Panc1 (cell line): ENCODE measurements around the gene CEP83. TPM values are rescaled to one million over a fixed set of nuclear protein-coding genes. Genes with fewer than 3 reads are reported as not detected.

Experiments used
- ATAC-seq: fragments of 200-7000 bp; cut with Tn5 transposase; 2 replicates; pipeline ENCODE4 v1.9.1; 2020; ENCODE audit warnings: mild to moderate bottlenecking, moderate library complexity
- BruUV-seq: library from RNA; stranded (reverse); fragments of 400-500 nt; replicated peaks from 2 replicates; lab custom pipeline; 2021; lab: Mats Ljungman, UMichigan
- CTCF ChIA-PET: fragments of 300-600 bp; sonication (Branson Sonifier 250); formaldehyde crosslinking; loops from one replicate; lab custom pipeline; 2022; ENCODE audit warnings: antibody characterized with exemption; lab: Charles Lee
- POLR2A ChIA-PET: fragments of 300-600 bp; sonication (Branson Sonifier 250); formaldehyde crosslinking; loops from one replicate; lab custom pipeline; 2022; ENCODE audit warnings: antibody characterized with exemption; lab: Charles Lee
- DNase-seq: peaks from one replicate; pipeline ENCODE4 v3.0.0-alpha.2; 2010; ENCODE audit warnings: low read depth, low spot score
- H3K27ac ChIP-seq: 2 replicates; pipeline ENCODE4 v1.5.1; 2011; ENCODE audit warnings: mild to moderate bottlenecking, low read length, inconsistent platforms
- H3K27me3 ChIP-seq: fragments of 200-500 bp; sonication (Bioruptor generic); 2 replicates; pipeline ENCODE4 v1.6.0; 2014; ENCODE audit warnings: low read length, inconsistent platforms; ENCODE audit not compliant: control insufficient read depth, insufficient read depth
- H3K36me3 ChIP-seq: fragments of 200-500 bp; sonication (Bioruptor generic); 2 replicates; pipeline ENCODE4 v1.5.1; 2014; ENCODE audit warnings: inconsistent platforms, mild to moderate bottlenecking, low read length, moderate library complexity; ENCODE audit not compliant: control insufficient read depth, insufficient read depth
- H3K4me1 ChIP-seq: 2 replicates; pipeline ENCODE4 v1.5.1; 2011; ENCODE audit warnings: inconsistent platforms, mild to moderate bottlenecking, low read length, moderate library complexity; ENCODE audit not compliant: control insufficient read depth, insufficient read depth
- H3K4me3 ChIP-seq, 2 experiments: 2 replicates each; pipeline ENCODE4 v1.5.1; 2011 to 2012; ENCODE audit warnings: low read depth in 2 of 2, low read length in 2 of 2, mild to moderate bottlenecking in 2 of 2, inconsistent platforms in 1 of 2, moderate library complexity in 1 of 2
- H3K9me3 ChIP-seq: fragments of 200-500 bp; sonication (Bioruptor generic); 2 replicates; pipeline ENCODE4 v1.5.1; 2014; ENCODE audit warnings: low read depth, mild to moderate bottlenecking, inconsistent platforms, low read length, moderate library complexity; ENCODE audit not compliant: control insufficient read depth, insufficient read depth
- POLR2AphosphoS5 ChIP-seq: IDR thresholded peaks from 2 replicates; pipeline ENCODE4 v1.6.1; 2012; ENCODE audit warnings: mild to moderate bottlenecking, low read depth, low read length, moderate library complexity
- SIN3A ChIP-seq: IDR thresholded peaks from 2 replicates; pipeline ENCODE4 v1.6.1; 2012; ENCODE audit warnings: low read depth, mild to moderate bottlenecking, low read length, moderate library complexity, borderline replicate concordance; ENCODE audit not compliant: insufficient read depth
- TCF7L2 ChIP-seq: IDR thresholded peaks from 2 replicates; pipeline ENCODE4 v1.6.1; 2011; ENCODE audit warnings: mild to moderate bottlenecking, low read depth, low read length, inconsistent platforms
- in situ Hi-C: cut with HindIII; loops from 2 replicates; pipeline ENCODE4 v1.10.0; 2016; ENCODE audit warnings: low sequenced_read_pairs, low pct_unique_long_range_greater_than_20kb
- intact Hi-C: fragments of 100-400 bp; cut with micrococcal nuclease; formaldehyde crosslinking; loops from one replicate; pipeline ENCODE4 v1.10.0; 2022; ENCODE audit not compliant: unreplicated experiment
- total RNA-seq: library from RNA; stranded (reverse); gene quantifications from one replicate; pipeline ENCODE4 v1.2.1, GENCODE V29; 2021; ENCODE audit not compliant: unreplicated experiment
- TF ChIP-seq, protein P1 (sequence below), 2 experiments: IDR thresholded peaks; 2 replicates each; pipeline ENCODE4 v1.6.1; 2011 to 2012; ENCODE audit warnings: low read depth in 2 of 2, control low read depth in 1 of 2, low read length in 1 of 2, mild to moderate bottlenecking in 1 of 2, moderate library complexity in 1 of 2; ENCODE audit not compliant: insufficient read depth in 1 of 2
- TF ChIP-seq, protein P2 (sequence below): fragments of 450-650 bp; IDR thresholded peaks from 2 replicates; pipeline ENCODE4 v1.5.1; 2017; ENCODE audit warnings: mild to moderate bottlenecking

CEP83 gene
- total RNA-seq, 1 experiment from 2014 or later: 28.0 TPM

DNA sequence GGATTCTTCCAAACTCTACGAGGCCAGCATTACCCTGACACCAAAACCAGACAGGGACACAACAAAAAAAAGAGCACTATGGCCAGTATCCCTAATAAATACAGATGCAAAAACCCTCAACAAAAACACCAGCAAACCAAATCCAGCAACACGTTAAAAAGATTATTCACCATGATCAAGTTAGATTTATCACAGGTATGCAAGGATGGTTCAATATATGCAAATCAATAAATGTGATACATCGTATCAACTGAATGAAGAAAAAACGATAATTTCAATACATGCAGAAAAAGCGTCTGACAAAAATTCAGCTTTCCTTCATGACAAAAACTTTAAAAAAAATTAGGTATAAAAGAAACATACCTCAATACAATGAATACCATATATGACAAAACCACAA, 99.9 kb downstream of the CEP83 start:
- TF ChIP-seq, protein P1, sequence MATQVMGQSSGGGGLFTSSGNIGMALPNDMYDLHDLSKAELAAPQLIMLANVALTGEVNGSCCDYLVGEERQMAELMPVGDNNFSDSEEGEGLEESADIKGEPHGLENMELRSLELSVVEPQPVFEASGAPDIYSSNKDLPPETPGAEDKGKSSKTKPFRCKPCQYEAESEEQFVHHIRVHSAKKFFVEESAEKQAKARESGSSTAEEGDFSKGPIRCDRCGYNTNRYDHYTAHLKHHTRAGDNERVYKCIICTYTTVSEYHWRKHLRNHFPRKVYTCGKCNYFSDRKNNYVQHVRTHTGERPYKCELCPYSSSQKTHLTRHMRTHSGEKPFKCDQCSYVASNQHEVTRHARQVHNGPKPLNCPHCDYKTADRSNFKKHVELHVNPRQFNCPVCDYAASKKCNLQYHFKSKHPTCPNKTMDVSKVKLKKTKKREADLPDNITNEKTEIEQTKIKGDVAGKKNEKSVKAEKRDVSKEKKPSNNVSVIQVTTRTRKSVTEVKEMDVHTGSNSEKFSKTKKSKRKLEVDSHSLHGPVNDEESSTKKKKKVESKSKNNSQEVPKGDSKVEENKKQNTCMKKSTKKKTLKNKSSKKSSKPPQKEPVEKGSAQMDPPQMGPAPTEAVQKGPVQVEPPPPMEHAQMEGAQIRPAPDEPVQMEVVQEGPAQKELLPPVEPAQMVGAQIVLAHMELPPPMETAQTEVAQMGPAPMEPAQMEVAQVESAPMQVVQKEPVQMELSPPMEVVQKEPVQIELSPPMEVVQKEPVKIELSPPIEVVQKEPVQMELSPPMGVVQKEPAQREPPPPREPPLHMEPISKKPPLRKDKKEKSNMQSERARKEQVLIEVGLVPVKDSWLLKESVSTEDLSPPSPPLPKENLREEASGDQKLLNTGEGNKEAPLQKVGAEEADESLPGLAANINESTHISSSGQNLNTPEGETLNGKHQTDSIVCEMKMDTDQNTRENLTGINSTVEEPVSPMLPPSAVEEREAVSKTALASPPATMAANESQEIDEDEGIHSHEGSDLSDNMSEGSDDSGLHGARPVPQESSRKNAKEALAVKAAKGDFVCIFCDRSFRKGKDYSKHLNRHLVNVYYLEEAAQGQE (IDR thresholded peaks at IDR 0.05; ENCODE audit: insufficient read depth in 1 of 2, low read depth in 2 of 2, low read length in 1 of 2): no peak
- no peak for TF ChIP-seq POLR2AphosphoS5
- TF ChIP-seq, protein P2, sequence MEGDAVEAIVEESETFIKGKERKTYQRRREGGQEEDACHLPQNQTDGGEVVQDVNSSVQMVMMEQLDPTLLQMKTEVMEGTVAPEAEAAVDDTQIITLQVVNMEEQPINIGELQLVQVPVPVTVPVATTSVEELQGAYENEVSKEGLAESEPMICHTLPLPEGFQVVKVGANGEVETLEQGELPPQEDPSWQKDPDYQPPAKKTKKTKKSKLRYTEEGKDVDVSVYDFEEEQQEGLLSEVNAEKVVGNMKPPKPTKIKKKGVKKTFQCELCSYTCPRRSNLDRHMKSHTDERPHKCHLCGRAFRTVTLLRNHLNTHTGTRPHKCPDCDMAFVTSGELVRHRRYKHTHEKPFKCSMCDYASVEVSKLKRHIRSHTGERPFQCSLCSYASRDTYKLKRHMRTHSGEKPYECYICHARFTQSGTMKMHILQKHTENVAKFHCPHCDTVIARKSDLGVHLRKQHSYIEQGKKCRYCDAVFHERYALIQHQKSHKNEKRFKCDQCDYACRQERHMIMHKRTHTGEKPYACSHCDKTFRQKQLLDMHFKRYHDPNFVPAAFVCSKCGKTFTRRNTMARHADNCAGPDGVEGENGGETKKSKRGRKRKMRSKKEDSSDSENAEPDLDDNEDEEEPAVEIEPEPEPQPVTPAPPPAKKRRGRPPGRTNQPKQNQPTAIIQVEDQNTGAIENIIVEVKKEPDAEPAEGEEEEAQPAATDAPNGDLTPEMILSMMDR: no peak
- Histone ChIP-seq H3K36me3 (no peaks in the 10 kb centered on the region), H3K9me3 (no peaks in the 10 kb centered on the region; the same call in 1 of the 2 replicates), H3K4me1 (no peaks in the 10 kb centered on the region), H3K27me3 (no peaks in the 10 kb centered on the region), H3K4me3 (no peak overlapping the region), H3K27ac (no peak overlapping the region)
- ATAC-seq: no peak
- no TSS peak for BruUV-seq
- POLR2A ChIA-PET: interaction anchor here (0.6 kb wide), 1 partner anchor 8 kb away, joined by 3 read pairs; no protein-coding TSS in a partner anchor
- in situ Hi-C loops: no loop called here
- CTCF ChIA-PET: no interaction called here
- no peak for DNase-seq
- intact Hi-C loops: no loop called here

DNA sequence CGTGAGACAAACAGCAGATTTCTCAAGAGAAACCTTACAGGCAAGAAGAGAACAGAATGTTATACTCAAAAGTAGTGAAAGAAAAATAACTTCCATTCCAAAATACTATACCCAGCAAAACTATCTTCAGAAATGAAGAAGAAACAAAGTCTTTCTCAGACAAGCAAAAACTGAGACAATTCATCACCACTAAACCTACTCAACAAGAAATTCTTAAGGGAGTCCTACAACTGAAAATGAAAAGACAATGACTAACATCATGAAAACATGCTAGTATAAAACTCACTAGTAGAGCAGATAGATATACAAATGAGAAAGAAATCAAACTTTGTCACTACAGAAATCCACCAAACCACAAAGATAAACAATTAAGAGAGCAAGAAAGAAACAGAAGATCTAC, 106.5 kb downstream of the CEP83 start:
- H3K4me3 ChIP-seq: no peak overlapping the region
- H3K27me3 ChIP-seq: no peaks in the 10 kb centered on the region
- no TSS peak for BruUV-seq
- peaks cover 38% of the 10 kb centered on the region; the same call in 1 of the 2 replicates for H3K9me3 ChIP-seq
- CTCF ChIA-PET: no interaction called here
- no peak overlapping the region for H3K27ac ChIP-seq
- ATAC-seq (no peak), DNase-seq (no peak)
- TF ChIP-seq, protein P2: no peak
- TF ChIP-seq, protein P1 (IDR thresholded peaks at IDR 0.05; ENCODE audit: insufficient read depth in 1 of 2, low read depth in 2 of 2, low read length in 1 of 2): no peak
- TF ChIP-seq SIN3A: no peak
- TF ChIP-seq TCF7L2: no peak
- TF ChIP-seq POLR2AphosphoS5: no peak
- POLR2A ChIA-PET: no interaction called here
- intact Hi-C loops: no loop called here
- in situ Hi-C loops: no loop called here
- H3K4me1 ChIP-seq: no peaks in the 10 kb centered on the region
- no peaks in the 10 kb centered on the region for H3K36me3 ChIP-seq
